Measurements from ENCODE around the gene ITIH3.

GRCh38 chr3:52793702-52794611, 639 bp upstream of the ITIH3 start:
- TF ChIP-seq, protein P1, sequence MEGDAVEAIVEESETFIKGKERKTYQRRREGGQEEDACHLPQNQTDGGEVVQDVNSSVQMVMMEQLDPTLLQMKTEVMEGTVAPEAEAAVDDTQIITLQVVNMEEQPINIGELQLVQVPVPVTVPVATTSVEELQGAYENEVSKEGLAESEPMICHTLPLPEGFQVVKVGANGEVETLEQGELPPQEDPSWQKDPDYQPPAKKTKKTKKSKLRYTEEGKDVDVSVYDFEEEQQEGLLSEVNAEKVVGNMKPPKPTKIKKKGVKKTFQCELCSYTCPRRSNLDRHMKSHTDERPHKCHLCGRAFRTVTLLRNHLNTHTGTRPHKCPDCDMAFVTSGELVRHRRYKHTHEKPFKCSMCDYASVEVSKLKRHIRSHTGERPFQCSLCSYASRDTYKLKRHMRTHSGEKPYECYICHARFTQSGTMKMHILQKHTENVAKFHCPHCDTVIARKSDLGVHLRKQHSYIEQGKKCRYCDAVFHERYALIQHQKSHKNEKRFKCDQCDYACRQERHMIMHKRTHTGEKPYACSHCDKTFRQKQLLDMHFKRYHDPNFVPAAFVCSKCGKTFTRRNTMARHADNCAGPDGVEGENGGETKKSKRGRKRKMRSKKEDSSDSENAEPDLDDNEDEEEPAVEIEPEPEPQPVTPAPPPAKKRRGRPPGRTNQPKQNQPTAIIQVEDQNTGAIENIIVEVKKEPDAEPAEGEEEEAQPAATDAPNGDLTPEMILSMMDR (conservative IDR thresholded peaks at IDR 0.05; ENCODE audit: low read depth, low read length), result no peak
- TF ChIP-seq EZH2 (IDR thresholded peaks at IDR 0.05; ENCODE audit: borderline replicate concordance, low read depth, low read length, poor library complexity, severe bottlenecking), result no peak

Measured in A673 (cell line).